IMR-90 (cell line): Measurements from ENCODE around the gene LIMK2. TPM values are rescaled to one million over a fixed set of nuclear protein-coding genes. Genes with fewer than 3 reads are reported as not detected.

ENCODE experiments used
- ATAC-seq: fragments of 200-7000 bp; cut with Tn5 transposase; 2 replicates; pipeline ENCODE4 v1.9.1; 2020; ENCODE audit warnings: low read depth, mild to moderate bottlenecking, moderate library complexity
- BruUV-seq: library from RNA; stranded (reverse); fragments of 400-500 nt; replicated peaks from 2 replicates; lab custom pipeline; 2021; lab: Mats Ljungman, UMichigan
- CTCF ChIA-PET: fragments of 300-600 bp; formaldehyde crosslinking; extraction: SDS; loops from one replicate; lab custom pipeline; 2021; ENCODE audit warnings: antibody characterized with exemption; lab: Yijun Ruan, JAX
- POLR2A ChIA-PET: fragments of 300-600 bp; sonication (Branson Sonifier 250); formaldehyde crosslinking; loops from one replicate; lab custom pipeline; 2022; ENCODE audit warnings: antibody characterized with exemption; ENCODE audit not compliant: unreplicated experiment; lab: Charles Lee
- DNase-seq: peaks from one replicate; pipeline ENCODE4 v3.0.0; 2013
- H2AFZ ChIP-seq: replicated peaks from 2 replicates; pipeline ENCODE3; 2013; ENCODE audit warnings: low read length, mild to moderate bottlenecking; ENCODE audit not compliant: poor library complexity
- H2AK5ac ChIP-seq: 2 replicates; pipeline ENCODE4 v1.6.1; 2013; ENCODE audit warnings: low read depth, low read length, inconsistent platforms
- H2AK9ac ChIP-seq: replicated peaks from 2 replicates; pipeline ENCODE3; 2013; ENCODE audit warnings: mild to moderate bottlenecking, low read depth, low read length, moderate library complexity; ENCODE audit not compliant: poor library complexity
- H2BK120ac ChIP-seq: 2 replicates; pipeline ENCODE4 v1.6.1; 2013; ENCODE audit warnings: low read depth, low read length, inconsistent platforms
- H2BK15ac ChIP-seq: 3 replicates; pipeline ENCODE4 v1.6.1; 2013; ENCODE audit warnings: low read depth, low read length, inconsistent platforms
- H2BK20ac ChIP-seq: 2 replicates; pipeline ENCODE4 v1.6.1; 2013; ENCODE audit warnings: low read depth, mild to moderate bottlenecking, inconsistent platforms, low read length, moderate library complexity
- H2BK5ac ChIP-seq: 2 replicates; pipeline ENCODE4 v1.6.1; 2013; ENCODE audit warnings: mild to moderate bottlenecking, low read depth, low read length, inconsistent platforms; ENCODE audit not compliant: poor library complexity, severe bottlenecking
- H3K14ac ChIP-seq: replicated peaks from 2 replicates; pipeline ENCODE4 v1.6.1; 2013; ENCODE audit warnings: low read depth, low read length, inconsistent platforms
- H3K18ac ChIP-seq: 2 replicates; pipeline ENCODE4 v1.6.1; 2013; ENCODE audit warnings: low read depth, low read length, control low read depth
- H3K23ac ChIP-seq: 2 replicates; pipeline ENCODE4 v1.6.1; 2013; ENCODE audit warnings: low read depth, low read length, inconsistent platforms
- H3K27ac ChIP-seq: 2 replicates; pipeline ENCODE4 v1.5.1; 2013; ENCODE audit warnings: mild to moderate bottlenecking, control low read depth, low read length; ENCODE audit not compliant: insufficient read depth
- H3K27me3 ChIP-seq: 2 replicates; pipeline ENCODE4 v1.6.1; 2013; ENCODE audit warnings: low read length; ENCODE audit not compliant: control insufficient read depth, insufficient read depth
- H3K36me3 ChIP-seq: 2 replicates; pipeline ENCODE4 v1.6.1; 2013; ENCODE audit warnings: low read length, mixed read lengths; ENCODE audit not compliant: control insufficient read depth, insufficient read depth
- H3K4ac ChIP-seq: 2 replicates; pipeline ENCODE4 v1.6.1; 2013; ENCODE audit warnings: low read depth, low read length, inconsistent platforms
- H3K4me1 ChIP-seq: 2 replicates; pipeline ENCODE4 v1.6.1; 2013; ENCODE audit warnings: low read length, mixed read lengths; ENCODE audit not compliant: control insufficient read depth, insufficient read depth
- H3K4me2 ChIP-seq: 2 replicates; pipeline ENCODE4 v1.6.1; 2013; ENCODE audit warnings: low read depth, mild to moderate bottlenecking, control low read depth, low read length, moderate library complexity
- H3K4me3 ChIP-seq: 2 replicates; pipeline ENCODE4 v1.5.1; 2013; ENCODE audit warnings: low read depth, mild to moderate bottlenecking, control low read depth, low read length, moderate library complexity; ENCODE audit not compliant: insufficient read depth
- H3K56ac ChIP-seq: 2 replicates; pipeline ENCODE4 v1.6.1; 2013; ENCODE audit warnings: low read length, inconsistent platforms; ENCODE audit not compliant: insufficient read depth; ENCODE audit errors: extremely low read depth
- H3K79me1 ChIP-seq, 2 experiments: 2 replicates each; pipeline ENCODE4 v1.6.1; 2013; ENCODE audit warnings: low read length in 2 of 2, inconsistent platforms in 1 of 2, low read depth in 1 of 2
- H3K9ac ChIP-seq: 2 replicates; pipeline ENCODE4 v1.6.1; 2013; ENCODE audit warnings: low read depth, low read length, control low read depth
- H3K9me1 ChIP-seq: 2 replicates; pipeline ENCODE4 v1.6.1; 2013; ENCODE audit warnings: low read length, inconsistent platforms; ENCODE audit not compliant: insufficient read depth
- H3K9me3 ChIP-seq: 2 replicates; pipeline ENCODE4 v1.6.1; 2013; ENCODE audit warnings: low read length; ENCODE audit not compliant: control insufficient read depth, insufficient read depth
- H4K20me1 ChIP-seq: 2 replicates; pipeline ENCODE4 v1.6.1; 2013; ENCODE audit warnings: low read length, inconsistent platforms; ENCODE audit not compliant: insufficient read depth
- H4K5ac ChIP-seq: 2 replicates; pipeline ENCODE4 v1.6.1; 2013; ENCODE audit warnings: mild to moderate bottlenecking, low read depth, low read length, control low read depth
- H4K8ac ChIP-seq, 2 experiments: 2 replicates each; pipeline ENCODE4 v1.6.1; 2013; ENCODE audit warnings: low read depth in 2 of 2, low read length in 2 of 2, control low read depth in 1 of 2, inconsistent platforms in 1 of 2
- H4K91ac ChIP-seq: 2 replicates; pipeline ENCODE4 v1.6.1; 2013; ENCODE audit warnings: low read depth, low read length, inconsistent platforms; ENCODE audit not compliant: insufficient read depth
- BHLHE40 ChIP-seq: fragments of 150-350 bp; IDR thresholded peaks from 2 replicates; pipeline ENCODE4 v1.6.1; 2016; ENCODE audit warnings: mild to moderate bottlenecking, low read depth, low read length
- CEBPB ChIP-seq: IDR thresholded peaks from 2 replicates; pipeline ENCODE4 v1.6.1; 2012; ENCODE audit warnings: low read depth, low read length, improper control_type of control experiment
- MAZ ChIP-seq: IDR thresholded peaks from 2 replicates; pipeline ENCODE4 v1.6.1; 2012; ENCODE audit warnings: low read depth, mild to moderate bottlenecking, low read length, improper control_type of control experiment, moderate library complexity, borderline replicate concordance
- POLR2A ChIP-seq: IDR thresholded peaks from 2 replicates; pipeline ENCODE4 v1.6.1; 2012; ENCODE audit warnings: mild to moderate bottlenecking, low read depth, low read length
- RAD21 ChIP-seq: IDR thresholded peaks from 2 replicates; pipeline ENCODE4 v1.6.1; 2012; ENCODE audit warnings: low read length, improper control_type of control experiment
- SMC3 ChIP-seq: fragments of 150-350 bp; IDR thresholded peaks from 2 replicates; pipeline ENCODE4 v1.6.1; 2016; ENCODE audit warnings: low read depth, mild to moderate bottlenecking, antibody characterized with exemption, low read length, moderate library complexity
- WGBS, 2 experiments: methylation state at CpG; one replicate each; pipeline versions ENCODE4 v1.1.5 to v1.1.7; 2013; ENCODE audit warnings: missing lambda C conversion rate in 2 of 2; ENCODE audit not compliant: insufficient read length in 1 of 2; ENCODE audit errors: extremely low coverage in 2 of 2; 5-methylcytosine and 5-hydroxymethylcytosine counted together
- dilution Hi-C: fragments of 300-500 bp; cut with HindIII; formaldehyde crosslinking; loops from one replicate; pipeline ENCODE4 v1.14.3; 2018; ENCODE audit warnings: low sequenced_read_pairs; ENCODE audit not compliant: unreplicated experiment
- in situ Hi-C: fragments of 300-500 bp; cut with MboI; formaldehyde crosslinking; loops from 3 replicates; pipeline ENCODE4 v1.14.3; 2019; ENCODE audit warnings: low sequenced_read_pairs, inconsistent platforms, mixed read lengths
- intact Hi-C: fragments of 100-400 bp; cut with micrococcal nuclease; formaldehyde crosslinking; loops from 2 replicates; pipeline ENCODE4 v1.10.0; 2022
- polyA plus RNA-seq, 3 experiments: library from polyadenylated mRNA; depleted of rRNA; stranded (reverse); fragments of >200 nt; gene quantifications; 2 replicates each; pipeline ENCODE4 v1.2.3, GENCODE V29; 2012; ENCODE audit warnings: low replicate concordance in 1 of 3
- total RNA-seq: library from RNA; depleted of rRNA; stranded (reverse); fragments of >200 nt; gene quantifications from 2 replicates; pipeline ENCODE4 v1.2.3, GENCODE V29; 2012

Gene LIMK2
- total and polyA plus RNA-seq, 2 of the 4 experiments (the other 2 are of a cell fraction) = 14.5 to 31.9 TPM

DNA sequence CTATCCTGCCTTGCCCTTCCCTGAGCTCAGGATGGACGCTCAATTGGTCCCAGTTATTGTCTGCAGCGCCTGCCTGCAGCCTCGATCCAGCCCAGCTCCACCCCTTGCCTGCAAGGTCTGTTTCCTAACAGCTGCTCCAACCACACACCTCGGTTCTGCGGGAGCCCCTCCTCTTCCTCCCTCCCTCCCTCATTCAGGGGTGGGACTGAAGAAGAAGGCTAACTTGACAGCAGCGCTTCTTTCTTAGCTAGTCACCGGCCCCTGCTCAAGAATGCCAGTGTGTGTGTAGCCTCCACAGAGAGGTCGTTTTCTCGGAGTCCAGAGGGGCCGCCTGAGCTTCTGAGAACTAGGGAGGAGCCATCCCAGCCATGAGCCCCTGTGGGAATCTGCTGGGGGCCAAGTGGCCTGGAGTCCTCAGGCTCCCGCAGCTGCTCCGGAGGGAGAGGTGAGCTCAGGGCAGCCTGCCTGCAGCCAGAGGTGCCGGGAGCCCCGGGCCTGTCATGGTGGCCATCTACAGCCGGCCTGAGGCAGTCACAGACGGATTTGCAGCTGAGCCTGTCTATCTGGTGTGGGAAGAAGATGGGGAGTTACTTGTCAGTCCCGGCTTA, 36.1 kb downstream of the LIMK2 start:
- peak overlapping the region; percentile 78 for H3K4ac ChIP-seq
- intact Hi-C loops = no loop called here
- peak overlapping the region in 1 of 2 experiments; percentile 85; a peak in 1 of 4 replicates for H4K8ac ChIP-seq
- no peak overlapping the region for H3K18ac ChIP-seq
- H3K4me1 ChIP-seq = peaks cover 33% of the 10 kb centered on the region
- DNase-seq (peak; percentile 94), ATAC-seq (peak; percentile 93)
- peak overlapping the region; percentile 85 for H3K14ac ChIP-seq
- peak overlapping the region; percentile 93 for H2AFZ ChIP-seq
- BruUV-seq = no TSS peak
- peak overlapping the region; percentile 76 for H3K23ac ChIP-seq
- no CpG with 5 or more reads among the region's 17 CpGs for WGBS, 2 experiments
- peak overlapping the region; percentile 90 for H2AK9ac ChIP-seq
- H2BK5ac ChIP-seq = peak overlapping the region; percentile 38
- H2BK15ac ChIP-seq = no peak overlapping the region
- H3K27me3 ChIP-seq = no peaks in the 10 kb centered on the region
- peak overlapping the region; percentile 84 for H3K4me2 ChIP-seq
- H3K79me1 ChIP-seq = peaks cover 34 to 83% of the 10 kb centered on the region in 2 experiments
- no peaks in the 10 kb centered on the region for H3K36me3 ChIP-seq
- H2AK5ac ChIP-seq = peak overlapping the region; percentile 15
- H2BK20ac ChIP-seq = no peak overlapping the region
- H3K4me3 ChIP-seq = peak overlapping the region; percentile 50
- TF ChIP-seq SMC3 (no peak), BHLHE40 (no peak), POLR2A (peak; percentile 87), MAZ (peak; percentile 96; the same call in 1 of the 2 replicates), CEBPB (peak; percentile 53; the same call in 1 of the 2 replicates), RAD21 (0 out of 2 replicates have a peak, but pooled peaks have one; percentile 1)
- CTCF ChIA-PET = interaction anchor here (1.0 kb wide), 1 partner anchor 24 kb away, joined by 4 read pairs; no protein-coding TSS in a partner anchor
- POLR2A ChIA-PET = no interaction called here
- H4K5ac ChIP-seq = peak overlapping the region; percentile 33; the same call in 1 of the 2 replicates
- peak overlapping the region; percentile 71 for H3K9ac ChIP-seq
- H3K9me3 ChIP-seq = no peaks in the 10 kb centered on the region
- in situ Hi-C loops = no loop called here
- H4K91ac ChIP-seq = peak overlapping the region; percentile 88
- dilution Hi-C loops = no loop called here
- H3K56ac ChIP-seq = peak overlapping the region; percentile 39; the same call in 1 of the 2 replicates
- H4K20me1 ChIP-seq = no peaks in the 10 kb centered on the region
- H3K9me1 ChIP-seq = peaks cover 44% of the 10 kb centered on the region
- H3K27ac ChIP-seq = peak overlapping the region; percentile 57
- H2BK120ac ChIP-seq = peak overlapping the region; percentile 52; the same call in 1 of the 2 replicates
